Chondrocyte (in vitro differentiated cells): Measurements from ENCODE around the gene SEPSECS. TPM values are rescaled to one million over a fixed set of nuclear protein-coding genes. Genes with fewer than 3 reads are reported as not detected.

Experiments used
- DNase-seq: peaks from one replicate; pipeline ENCODE4 v3.0.0; 2021; ENCODE audit warnings: mixed read lengths, low spot score
- H3K27ac Mint-ChIP-seq: one replicate; pipeline ENCODE4 v1.8.0; 2021; ENCODE audit warnings: mild to moderate bottlenecking, moderate library complexity, mixed read lengths; ENCODE audit not compliant: unreplicated experiment
- H3K27me3 Mint-ChIP-seq: 2 replicates; pipeline ENCODE4 v1.8.0; 2021; ENCODE audit warnings: low read depth, mixed read lengths
- H3K36me3 Mint-ChIP-seq: 2 replicates; pipeline ENCODE4 v1.8.0; 2021; ENCODE audit warnings: low read depth, mixed read lengths
- H3K4me1 Mint-ChIP-seq: 2 replicates; pipeline ENCODE4 v1.8.0; 2021; ENCODE audit warnings: low read depth, mild to moderate bottlenecking, mixed read lengths
- H3K4me3 Mint-ChIP-seq: one replicate; pipeline ENCODE4 v1.8.0; 2021; ENCODE audit warnings: mild to moderate bottlenecking, moderate library complexity, mixed read lengths; ENCODE audit not compliant: unreplicated experiment
- H3K9me3 Mint-ChIP-seq: 2 replicates; pipeline ENCODE4 v1.8.0; 2021; ENCODE audit warnings: low read depth, mixed read lengths
- CTCF ChIP-seq: fragments of 200-600 bp; sonication (generic); IDR thresholded peaks from 2 replicates; pipeline ENCODE4 v1.5.0; 2021; ENCODE audit warnings: antibody characterized with exemption, mild to moderate bottlenecking, moderate library complexity
- total RNA-seq: library from RNA; stranded (reverse); gene quantifications from 3 replicates; pipeline ENCODE4 v1.2.1, GENCODE V29; 2021

Gene SEPSECS
- total RNA-seq, 1 donor from 2014 or later, result 5.4 TPM

GRCh38 chr4:25081866-25082471, 78.3 kb downstream of the SEPSECS start:
- H3K4me1 Mint-ChIP-seq, result no peaks in the 10 kb centered on the region
- TF ChIP-seq CTCF, result no peak
- peaks cover 25% of the 10 kb centered on the region for H3K27me3 Mint-ChIP-seq
- H3K9me3 Mint-ChIP-seq, result peaks cover 4% of the 10 kb centered on the region
- H3K27ac Mint-ChIP-seq, result no peak overlapping the region
- no peak for DNase-seq
- no peak overlapping the region for H3K4me3 Mint-ChIP-seq
- no peaks in the 10 kb centered on the region for H3K36me3 Mint-ChIP-seq

- H3K9me3 Mint-ChIP-seq, result peaks cover 4% of the 10 kb centered on the region
- H3K27ac Mint-ChIP-seq, result no peak overlapping the region
- H3K4me3 Mint-ChIP-seq, result no peak overlapping the region
- H3K27me3 Mint-ChIP-seq, result peaks cover 27% of the 10 kb centered on the region
- no peak for TF ChIP-seq CTCF
- no peak for DNase-seq
- H3K36me3 Mint-ChIP-seq, result no peaks in the 10 kb centered on the region
- no peaks in the 10 kb centered on the region for H3K4me1 Mint-ChIP-seq
These were observed 79.7 kb downstream of the SEPSECS start for GRCh38 chr4:25080571-25080970.

- no peaks in the 10 kb centered on the region for H3K4me1 Mint-ChIP-seq
- no peaks in the 10 kb centered on the region for H3K36me3 Mint-ChIP-seq
- no peak for TF ChIP-seq CTCF
- no peak overlapping the region for H3K27ac Mint-ChIP-seq
- DNase-seq, result no peak
- H3K9me3 Mint-ChIP-seq, result peaks cover 4% of the 10 kb centered on the region
- H3K27me3 Mint-ChIP-seq, result peaks cover 26% of the 10 kb centered on the region
- no peak overlapping the region for H3K4me3 Mint-ChIP-seq
These were observed 81.7 kb downstream of the SEPSECS start for GRCh38 chr4:25078523-25078922.

GRCh38 chr4:25076625-25077398, 83.4 kb downstream of the SEPSECS start:
- Mint-ChIP-seq H3K9me3 (peaks cover 4% of the 10 kb centered on the region), H3K27me3 (peaks cover 30% of the 10 kb centered on the region), H3K4me1 (no peaks in the 10 kb centered on the region), H3K4me3 (no peak overlapping the region), H3K36me3 (no peaks in the 10 kb centered on the region), H3K27ac (no peak overlapping the region)
- no peak for DNase-seq
- no peak for TF ChIP-seq CTCF

GRCh38 chr4:25075851-25076250, 84.4 kb downstream of the SEPSECS start:
- no peak for TF ChIP-seq CTCF
- Mint-ChIP-seq H3K27me3 (peaks cover 36% of the 10 kb centered on the region), H3K36me3 (no peaks in the 10 kb centered on the region), H3K27ac (no peak overlapping the region), H3K4me3 (no peak overlapping the region), H3K4me1 (no peaks in the 10 kb centered on the region), H3K9me3 (peaks cover 4% of the 10 kb centered on the region)
- DNase-seq, result no peak
